Subcutaneous abdominal adipose tissue (tissue), 5 donors: ENCODE results near the gene GGN.
A peak's percentile ranks its signal among the peaks of the same experiment; 100 is the strongest.

Experiments
- H3K27ac ChIP-seq: one replicate; pipeline ENCODE4 v1.7.0; 2013; ENCODE audit warnings: low read depth, mild to moderate bottlenecking, inconsistent platforms, low read length, moderate library complexity
- H3K27me3 ChIP-seq, 5 donors: one replicate each; pipeline ENCODE4 v1.7.0; 2013; ENCODE audit warnings: low read length in 5 of 5, inconsistent platforms in 1 of 5; ENCODE audit not compliant: control insufficient read depth in 5 of 5, insufficient read depth in 4 of 5
- H3K36me3 ChIP-seq, 5 donors: one replicate each; pipeline ENCODE4 v1.7.0; 2013; ENCODE audit warnings: low read length in 5 of 5; ENCODE audit not compliant: control insufficient read depth in 5 of 5, insufficient read depth in 5 of 5
- H3K4me1 ChIP-seq, 5 donors: one replicate each; pipeline ENCODE4 v1.7.0; 2013; ENCODE audit warnings: low read length in 5 of 5, mild to moderate bottlenecking in 3 of 5, moderate library complexity in 1 of 5; ENCODE audit not compliant: control insufficient read depth in 5 of 5, insufficient read depth in 5 of 5
- H3K4me3 ChIP-seq, 5 donors: one replicate each; pipeline ENCODE4 v1.7.0; 2013; ENCODE audit warnings: low read length in 5 of 5, low read depth in 1 of 5
- H3K9ac ChIP-seq, 5 donors: one replicate each; pipeline ENCODE4 v1.7.0; 2013; ENCODE audit warnings: low read length in 5 of 5, mild to moderate bottlenecking in 4 of 5, moderate library complexity in 3 of 5
- H3K9me3 ChIP-seq, 5 donors: one replicate each; pipeline ENCODE4 v1.7.0; 2013; ENCODE audit warnings: low read length in 5 of 5; ENCODE audit not compliant: control insufficient read depth in 5 of 5
- donor health status: healthy.
- donor health status: healthy.
- donor health status: healthy.
- donor health status: healthy.
- donor health status: healthy.

The GGN gene

DNA sequence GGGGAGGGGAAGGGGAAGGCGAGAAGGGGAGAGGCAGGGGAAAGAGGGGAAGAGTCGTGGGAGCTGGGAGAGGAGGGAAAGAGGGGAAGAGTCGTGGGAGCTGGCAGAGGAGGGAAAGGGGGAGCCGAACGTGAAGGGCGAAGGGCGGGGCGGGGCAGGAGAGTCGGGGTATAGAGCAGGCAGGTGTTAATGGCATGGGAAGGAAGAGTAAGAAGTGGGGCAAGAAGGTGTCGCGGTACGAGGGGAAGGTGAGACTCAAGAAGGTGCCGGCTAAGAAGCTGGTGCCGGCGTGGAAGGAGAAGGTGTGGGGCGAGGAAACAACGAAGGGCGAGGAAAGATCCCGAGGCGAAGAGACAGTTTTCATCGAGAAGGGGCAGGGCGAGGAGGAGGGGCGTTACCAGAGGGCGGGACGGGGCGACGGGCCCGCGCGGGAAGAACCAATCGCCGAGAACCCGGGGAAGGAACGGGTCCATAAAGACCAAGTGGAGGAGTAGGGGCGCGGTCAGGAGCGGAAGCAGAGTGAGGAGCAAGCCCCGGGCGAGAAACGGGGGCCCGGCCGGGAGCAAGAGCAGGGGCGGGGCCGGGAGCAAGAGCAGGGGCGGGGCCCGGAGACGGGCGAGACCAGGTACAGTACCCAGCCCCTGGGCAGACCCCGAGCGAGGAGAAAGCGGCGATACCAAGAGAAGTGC lies 51.7 kb downstream of the GGN start:
- no peaks in the 10 kb centered on the region for H3K27me3 ChIP-seq
- H3K36me3 ChIP-seq: peaks cover 0 to 2% (median 0%) of the 10 kb centered on the region in 5 donors
- H3K9ac ChIP-seq: peak overlapping the region in 4 of 5 donors; percentile 68 to 92 (median 77)
- H3K4me1 ChIP-seq: peaks cover 4 to 13% (median 10%) of the 10 kb centered on the region in 5 donors
- peak overlapping the region; percentile 87 to 90 (median 89) for H3K4me3 ChIP-seq
- H3K27ac ChIP-seq: peak overlapping the region; percentile 90
- no peaks in the 10 kb centered on the region for H3K9me3 ChIP-seq
